Nephron (organoid): ENCODE results near the gene PTPDC1.

Experiments
- H3K27ac Mint-ChIP-seq, 3 experiments: 2 replicates each; pipeline ENCODE4 v1.8.0; 2020; ENCODE audit warnings: mixed read lengths in 3 of 3, mild to moderate bottlenecking in 2 of 3, moderate library complexity in 1 of 3
- H3K27me3 Mint-ChIP-seq: 2 replicates; pipeline ENCODE4 v1.8.0; 2021; ENCODE audit warnings: low read depth, mild to moderate bottlenecking, moderate library complexity, mixed read lengths
- H3K36me3 Mint-ChIP-seq: 2 replicates; pipeline ENCODE4 v1.8.0; 2020; ENCODE audit warnings: low read depth, mixed read lengths
- H3K4me1 Mint-ChIP-seq: 2 replicates; pipeline ENCODE4 v1.8.0; 2020; ENCODE audit warnings: mixed read lengths
- H3K4me3 Mint-ChIP-seq, 3 experiments: 2 replicates each; pipeline ENCODE4 v1.8.0; 2020; ENCODE audit warnings: mild to moderate bottlenecking in 3 of 3, mixed read lengths in 3 of 3, moderate library complexity in 2 of 3
- H3K9me3 Mint-ChIP-seq: 2 replicates; pipeline ENCODE4 v1.8.0; 2020; ENCODE audit warnings: mixed read lengths
- CTCF ChIP-seq, 3 experiments: fragments of 200-600 bp; sonication (generic); IDR thresholded peaks; one replicate each; pipeline ENCODE4 v1.5.0; 2021; ENCODE audit warnings: antibody characterized with exemption in 3 of 3; ENCODE audit not compliant: unreplicated experiment in 3 of 3

Gene PTPDC1

GRCh38 chr9:94084314-94084713 is at the start of gene PTPDC1:
PTPDC1 (plus strand) TSS chr9:94084464; CDS start chr9:94084531, 67 bp downstream.
- Mint-ChIP-seq H3K4me1 (peaks cover 48% of the 10 kb centered on the region), H3K27me3 (no peaks in the 10 kb centered on the region), H3K4me3 (peak within 1 kb of the TSS; percentile 23 to 50 (median 34)), H3K27ac (peak within 1 kb of the TSS; percentile 60 to 84 (median 67)), H3K36me3 (peaks cover 19% of the 10 kb centered on the region), H3K9me3 (no peaks in the 10 kb centered on the region)
- no peak for TF ChIP-seq CTCF (IDR thresholded peaks at IDR 0.05; ENCODE audit: unreplicated experiment in 3 of 3)

- H3K9me3 Mint-ChIP-seq: peaks cover 5% of the 10 kb centered on the region
- H3K4me3 Mint-ChIP-seq: no peak overlapping the region
- H3K27me3 Mint-ChIP-seq: no peaks in the 10 kb centered on the region
- TF ChIP-seq CTCF (IDR thresholded peaks at IDR 0.05; ENCODE audit: unreplicated experiment in 3 of 3): no peak
- peaks cover 29% of the 10 kb centered on the region for H3K36me3 Mint-ChIP-seq
- H3K4me1 Mint-ChIP-seq: peaks cover 19% of the 10 kb centered on the region
- no peak overlapping the region for H3K27ac Mint-ChIP-seq
These were observed 49.8 kb upstream of the PTPDC1 start for GRCh38 chr9:94034511-94034910.

- Mint-ChIP-seq H3K9me3 (peaks cover 5% of the 10 kb centered on the region), H3K4me3 (no peak overlapping the region), H3K36me3 (peaks cover 34% of the 10 kb centered on the region), H3K27me3 (no peaks in the 10 kb centered on the region), H3K4me1 (no peaks in the 10 kb centered on the region), H3K27ac (no peak overlapping the region)
- TF ChIP-seq CTCF (IDR thresholded peaks at IDR 0.05; ENCODE audit: unreplicated experiment in 3 of 3): no peak
These were observed 44.5 kb upstream of the PTPDC1 start for GRCh38 chr9:94039786-94040185.

- Mint-ChIP-seq H3K27ac (no peak overlapping the region), H3K4me3 (no peak overlapping the region), H3K36me3 (peaks cover 26% of the 10 kb centered on the region), H3K27me3 (no peaks in the 10 kb centered on the region), H3K4me1 (no peaks in the 10 kb centered on the region), H3K9me3 (peaks cover 9% of the 10 kb centered on the region)
- no peak for TF ChIP-seq CTCF (IDR thresholded peaks at IDR 0.05; ENCODE audit: unreplicated experiment in 3 of 3)
These were observed 41.5 kb upstream of the PTPDC1 start for GRCh38 chr9:94042516-94043360.

- H3K36me3 Mint-ChIP-seq: peaks cover 21% of the 10 kb centered on the region
- H3K4me1 Mint-ChIP-seq: no peaks in the 10 kb centered on the region
- no peak overlapping the region for H3K4me3 Mint-ChIP-seq
- no peak overlapping the region for H3K27ac Mint-ChIP-seq
- H3K27me3 Mint-ChIP-seq: no peaks in the 10 kb centered on the region
- TF ChIP-seq CTCF (IDR thresholded peaks at IDR 0.05; ENCODE audit: unreplicated experiment in 3 of 3): no peak
- H3K9me3 Mint-ChIP-seq: peaks cover 21% of the 10 kb centered on the region
These were observed 29.5 kb upstream of the PTPDC1 start for GRCh38 chr9:94054716-94055115.
